Measurements from ENCODE around the gene YIF1A. TPM values are rescaled to one million over a fixed set of nuclear protein-coding genes. Genes with fewer than 3 reads are reported as not detected.
"Not testable (repeated sequence)": the region's sequence is repeated elsewhere in the genome, so short reads cannot be mapped to it uniquely, and the experiment has no call there.

Gene YIF1A
- total RNA-seq, 1 donor, result 187 TPM

GRCh38 chr11:66262191-66262590, 26.8 kb downstream of the YIF1A start:
- no peak overlapping the region for H3K4me3 ChIP-seq (ENCODE audit: low read depth, low read length)
- TF ChIP-seq CTCF (IDR thresholded peaks at IDR 0.05; ENCODE audit: insufficient read depth, low read depth, low read length), result no peak
- DNase-seq (ENCODE audit: low read depth), result no peak

GRCh38 chr11:66261578-66261977, 27.4 kb downstream of the YIF1A start:
- no peak overlapping the region for H3K4me3 ChIP-seq (ENCODE audit: low read depth, low read length)
- no peak for DNase-seq (ENCODE audit: low read depth)
- TF ChIP-seq CTCF (IDR thresholded peaks at IDR 0.05; ENCODE audit: insufficient read depth, low read depth, low read length), result no peak

DNA sequence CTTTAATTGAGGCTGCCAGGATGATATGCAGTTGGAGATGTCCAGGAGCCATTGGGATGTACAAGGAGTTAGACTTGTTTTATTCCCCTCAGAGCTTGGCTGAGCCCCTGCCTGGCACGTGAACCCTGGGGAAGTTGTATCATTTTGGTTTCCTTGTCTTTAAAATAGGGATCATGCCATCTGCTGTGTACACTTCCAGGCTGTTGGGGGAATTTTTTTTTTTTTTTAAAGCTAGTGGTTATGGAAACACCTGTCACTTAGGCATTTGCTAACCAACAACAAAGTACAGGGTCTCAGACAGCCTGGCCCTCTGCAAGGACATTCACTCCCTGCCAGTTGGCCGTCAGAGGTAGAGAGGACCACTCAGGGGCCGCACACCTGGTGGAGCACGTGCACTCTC, 29.0 kb downstream of the YIF1A start:
- no peak for DNase-seq (ENCODE audit: low read depth)
- no peak for TF ChIP-seq CTCF (IDR thresholded peaks at IDR 0.05; ENCODE audit: insufficient read depth, low read depth, low read length)

GRCh38 chr11:66259225-66259624, 29.7 kb downstream of the YIF1A start:
- H3K4me3 ChIP-seq (ENCODE audit: low read depth, low read length), result no peak overlapping the region
- no peak for TF ChIP-seq CTCF (IDR thresholded peaks at IDR 0.05; ENCODE audit: insufficient read depth, low read depth, low read length)
- DNase-seq (ENCODE audit: low read depth), result no peak

More for the DNA sequence above, 29.0 kb downstream of the YIF1A start:
- no peak overlapping the region for H3K4me3 ChIP-seq (ENCODE audit: low read depth, low read length)

GRCh38 chr11:66258473-66258893, 30.5 kb downstream of the YIF1A start:
- H3K4me3 ChIP-seq (ENCODE audit: low read depth, low read length), result peak overlapping the region; percentile 92
- DNase-seq (ENCODE audit: low read depth), result no peak
- TF ChIP-seq CTCF (IDR thresholded peaks at IDR 0.05; ENCODE audit: insufficient read depth, low read depth, low read length), result no peak

DNA sequence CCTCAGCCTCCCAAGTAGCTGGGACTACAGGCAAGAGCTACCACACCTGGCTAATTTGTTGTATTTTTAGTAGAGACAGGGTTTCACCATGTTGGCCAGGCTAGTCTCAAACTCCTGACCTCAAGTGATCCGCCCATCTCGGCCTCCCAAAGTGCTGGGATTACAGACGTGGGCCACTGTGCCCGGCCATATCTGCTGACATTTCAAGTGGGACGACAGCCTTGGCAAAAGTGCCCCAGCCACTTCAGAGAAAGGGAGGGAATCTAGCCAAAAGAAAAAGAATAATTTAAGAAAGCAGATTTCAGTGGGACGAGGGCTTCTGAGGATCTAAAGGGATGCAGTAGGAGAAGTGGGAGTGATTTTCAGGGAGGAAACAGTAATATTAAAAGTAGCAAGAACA, 35.9 kb downstream of the YIF1A start:
- DNase-seq (ENCODE audit: low read depth); H3K4me3 ChIP-seq (ENCODE audit: low read depth, low read length): not testable (repeated sequence)

DNA sequence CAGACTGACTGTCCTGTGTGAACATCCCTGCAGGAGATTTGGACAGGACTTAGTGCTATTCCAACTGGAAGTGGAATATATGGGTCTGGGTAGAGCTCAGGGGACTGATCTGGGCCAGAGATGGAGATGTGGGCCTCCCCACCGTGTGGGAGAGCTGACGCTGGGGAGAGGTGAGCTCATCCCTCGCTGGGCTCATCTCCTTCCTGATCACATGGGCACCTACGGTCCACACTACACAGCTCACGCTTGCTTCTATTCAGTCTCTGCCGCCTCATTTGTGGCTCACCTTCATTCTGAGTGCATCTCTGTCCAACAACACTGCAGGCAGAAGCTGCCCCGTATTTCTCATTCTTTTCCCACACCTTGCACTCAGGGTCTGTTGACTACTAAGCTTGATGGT, 37.1 kb downstream of the YIF1A start:
- no peak for DNase-seq (ENCODE audit: low read depth)
- no peak overlapping the region for H3K4me3 ChIP-seq (ENCODE audit: low read depth, low read length)
- no peak for TF ChIP-seq CTCF (IDR thresholded peaks at IDR 0.05; ENCODE audit: insufficient read depth, low read depth, low read length)
